GM21423 (cell line): ENCODE data around the gene ZNF485.
"Not testable (repeated sequence)": the region's sequence is repeated elsewhere in the genome, so short reads cannot be mapped to it uniquely, and the experiment has no call there.

ENCODE experiments used
- ATAC-seq: cut with Tn5 transposase; IDR thresholded peaks from one replicate; pipeline ENCODE4 v1.9.1; 2021; ENCODE audit warnings: mild to moderate bottlenecking, moderate library complexity; ENCODE audit not compliant: unreplicated experiment

Gene ZNF485

GRCh38 chr10:43601576-43601975 lies 4.7 kb upstream of the ZNF485 start:
- ATAC-seq = not testable (repeated sequence)

- ATAC-seq = no peak
Measured at GRCh38 chr10:43605850-43606322, 352 bp upstream of the ZNF485 start.

GRCh38 chr10:43607199-43607573 lies 948 bp downstream of the ZNF485 start:
- no peak for ATAC-seq

DNA sequence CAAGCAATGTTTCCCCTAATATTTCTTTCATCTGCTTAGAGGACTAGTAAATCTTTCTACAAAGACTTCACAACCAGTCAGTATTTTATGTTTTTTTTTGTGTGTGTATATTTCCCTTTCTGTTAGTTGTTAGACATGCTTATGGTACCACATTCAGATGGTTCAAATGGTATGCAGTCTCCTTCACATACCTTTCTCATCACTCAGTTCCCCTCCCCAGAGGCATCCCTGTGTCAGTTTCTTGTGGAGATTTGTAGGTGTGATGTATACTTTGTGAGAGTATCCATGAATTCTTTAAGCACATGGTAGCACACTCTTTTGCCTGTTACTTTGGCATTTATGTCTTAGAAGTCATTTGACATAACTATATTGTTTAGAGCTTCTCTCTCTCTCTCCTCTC lies 4.4 kb downstream of the ZNF485 start:
- no peak for ATAC-seq

DNA sequence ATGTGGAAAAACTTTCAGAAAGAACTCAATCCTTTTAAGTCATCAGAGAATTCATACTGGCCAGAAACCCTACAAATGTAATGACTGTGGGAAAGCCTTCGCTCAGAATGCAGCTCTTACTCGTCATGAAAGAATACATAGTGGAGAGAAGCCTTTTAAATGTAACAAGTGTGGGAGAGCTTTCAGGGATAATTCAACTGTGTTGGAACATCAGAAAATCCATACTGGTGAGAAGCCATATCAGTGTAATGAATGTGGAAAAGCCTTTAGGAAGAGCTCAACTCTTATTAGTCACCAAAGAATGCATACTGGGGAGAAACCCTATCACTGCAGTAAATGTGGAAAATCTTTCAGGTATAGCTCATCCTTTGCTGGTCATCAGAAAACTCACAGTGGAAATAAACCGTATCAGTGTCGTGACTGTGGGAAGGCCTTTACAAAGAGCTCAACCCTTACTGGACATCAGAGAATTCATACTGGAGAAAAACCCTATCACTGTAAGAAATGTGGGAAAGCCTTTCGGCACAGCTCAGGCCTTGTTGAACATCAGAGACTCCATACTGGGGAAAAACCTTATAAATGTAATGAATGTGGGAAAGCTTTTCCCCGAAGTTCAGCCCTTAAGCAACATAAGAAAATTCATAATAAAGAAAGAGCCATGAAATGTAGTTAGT lies 10.6 kb downstream of the ZNF485 start:
- ATAC-seq = no peak

- no peak for ATAC-seq
Measured at GRCh38 chr10:43619368-43619767, 13.1 kb downstream of the ZNF485 start.

DNA sequence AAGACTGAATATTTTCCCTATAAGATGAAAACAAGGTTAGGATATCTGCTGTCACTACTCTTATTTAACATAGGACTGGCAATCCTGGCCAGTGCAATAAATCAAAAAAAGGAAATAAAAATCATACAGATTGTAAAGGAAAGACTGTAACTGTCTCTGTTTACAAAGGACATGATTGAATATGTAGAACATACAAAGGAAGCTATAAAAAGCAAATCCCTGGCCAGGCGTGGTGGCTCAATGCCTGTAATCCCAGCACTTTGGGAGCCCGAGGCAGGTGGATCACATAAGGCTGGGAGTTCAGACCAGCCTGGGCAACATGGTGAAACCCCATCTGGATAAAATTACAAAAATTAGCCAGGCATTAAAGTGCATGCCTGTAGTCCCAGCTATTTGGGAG lies 15.8 kb downstream of the ZNF485 start:
- no peak for ATAC-seq

- ATAC-seq = no peak
Measured at GRCh38 chr10:43623351-43623750, 17.1 kb downstream of the ZNF485 start.

DNA sequence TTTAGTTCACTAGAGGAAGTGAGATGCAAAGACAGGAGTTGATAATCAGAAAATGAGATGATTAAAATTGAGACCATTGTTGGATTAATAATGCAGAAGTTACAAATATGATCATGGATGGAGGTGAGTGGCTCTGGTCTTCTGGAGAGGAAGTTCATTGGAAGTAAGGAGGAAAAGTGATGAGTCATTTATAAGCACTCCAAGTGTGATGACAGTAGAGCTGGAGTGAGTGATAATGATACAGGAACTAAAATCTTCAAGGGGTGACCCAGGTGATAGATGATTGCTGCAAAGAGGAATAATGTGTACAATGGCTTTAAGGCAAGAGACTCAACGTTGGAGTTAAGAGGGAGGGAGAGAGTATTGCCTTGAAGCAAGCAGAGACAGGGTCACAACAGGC lies 21.7 kb downstream of the ZNF485 start:
- no peak for ATAC-seq

- no peak for ATAC-seq
Measured at GRCh38 chr10:43628956-43629355, 22.7 kb downstream of the ZNF485 start.

DNA sequence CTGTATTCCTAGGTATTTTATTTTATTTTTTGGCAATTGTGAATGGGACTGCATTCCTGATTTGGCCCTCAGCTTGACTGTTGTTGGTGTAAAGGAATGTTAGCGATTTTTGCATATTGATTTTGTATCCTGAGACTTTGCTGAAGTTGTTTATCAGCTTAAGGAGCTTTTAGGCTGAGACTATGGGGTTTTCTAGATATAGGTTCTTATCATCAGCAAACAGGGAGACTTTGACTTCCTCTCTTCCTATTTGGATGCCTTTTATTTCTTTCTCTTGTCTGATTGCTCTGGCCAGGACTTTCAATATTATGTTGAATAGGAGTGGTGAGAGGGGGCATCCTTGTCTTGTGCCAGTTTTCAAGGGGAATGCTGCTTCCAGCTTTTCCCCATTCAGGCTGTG lies 29.6 kb downstream of the ZNF485 start:
- ATAC-seq = not testable (repeated sequence)

DNA sequence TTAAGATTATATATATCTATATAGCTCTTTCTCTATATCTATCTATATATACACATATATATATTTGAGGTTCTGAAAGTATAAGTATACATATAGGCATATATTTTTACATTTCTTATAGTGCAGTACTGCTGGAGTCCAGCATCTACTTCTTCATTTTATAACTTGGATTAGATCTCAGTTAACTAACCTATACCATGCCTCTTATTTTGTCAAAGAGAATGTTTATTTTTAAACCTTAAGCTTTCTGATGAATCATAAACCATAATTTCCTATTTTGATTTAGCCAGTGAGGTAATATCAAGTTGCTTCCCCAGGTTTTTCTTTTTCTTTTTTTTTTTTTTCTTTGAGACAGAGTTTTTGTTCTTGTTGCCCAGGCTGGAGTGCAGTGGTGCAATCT lies 34.4 kb downstream of the ZNF485 start:
- no peak for ATAC-seq

GRCh38 chr10:43644252-43644651 lies 38.0 kb downstream of the ZNF485 start:
- ATAC-seq = no peak

GRCh38 chr10:43645866-43646265 lies 39.6 kb downstream of the ZNF485 start:
- ATAC-seq = no peak

DNA sequence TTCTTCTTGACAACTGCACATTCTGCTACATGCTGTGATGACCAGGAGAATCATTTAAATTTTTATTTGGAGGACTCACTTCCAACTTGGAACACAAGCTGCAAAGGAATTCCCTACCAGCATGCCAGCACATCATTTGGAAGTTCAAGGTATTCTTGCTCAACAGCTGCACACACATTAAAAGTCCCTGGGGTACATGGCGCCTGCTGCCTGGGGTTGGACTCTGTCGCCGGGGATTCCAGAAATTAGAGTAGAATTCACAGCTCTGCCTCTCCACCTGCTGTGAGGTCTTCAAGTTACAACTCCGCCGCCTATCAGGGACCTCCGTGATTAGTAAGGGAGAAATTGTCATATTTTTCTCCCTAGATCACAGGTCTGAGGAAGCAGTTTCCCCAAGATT lies 41.3 kb downstream of the ZNF485 start:
- no peak for ATAC-seq

DNA sequence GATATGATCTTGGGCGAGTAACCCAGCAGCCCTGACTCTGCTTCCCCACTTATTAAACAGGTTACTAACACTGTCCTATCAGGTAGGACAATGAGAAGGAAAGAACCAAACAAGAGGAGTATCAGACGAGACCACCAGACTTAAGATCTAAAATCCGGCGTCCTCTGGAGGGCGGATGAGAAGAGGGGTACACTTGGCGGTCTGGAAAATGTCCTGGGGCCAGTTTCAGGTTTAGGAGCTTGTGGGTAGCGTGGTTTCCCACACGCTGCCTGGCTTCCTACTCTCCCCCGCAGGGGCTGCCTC lies 41.8 kb downstream of the ZNF485 start:
- ATAC-seq = no peak

DNA sequence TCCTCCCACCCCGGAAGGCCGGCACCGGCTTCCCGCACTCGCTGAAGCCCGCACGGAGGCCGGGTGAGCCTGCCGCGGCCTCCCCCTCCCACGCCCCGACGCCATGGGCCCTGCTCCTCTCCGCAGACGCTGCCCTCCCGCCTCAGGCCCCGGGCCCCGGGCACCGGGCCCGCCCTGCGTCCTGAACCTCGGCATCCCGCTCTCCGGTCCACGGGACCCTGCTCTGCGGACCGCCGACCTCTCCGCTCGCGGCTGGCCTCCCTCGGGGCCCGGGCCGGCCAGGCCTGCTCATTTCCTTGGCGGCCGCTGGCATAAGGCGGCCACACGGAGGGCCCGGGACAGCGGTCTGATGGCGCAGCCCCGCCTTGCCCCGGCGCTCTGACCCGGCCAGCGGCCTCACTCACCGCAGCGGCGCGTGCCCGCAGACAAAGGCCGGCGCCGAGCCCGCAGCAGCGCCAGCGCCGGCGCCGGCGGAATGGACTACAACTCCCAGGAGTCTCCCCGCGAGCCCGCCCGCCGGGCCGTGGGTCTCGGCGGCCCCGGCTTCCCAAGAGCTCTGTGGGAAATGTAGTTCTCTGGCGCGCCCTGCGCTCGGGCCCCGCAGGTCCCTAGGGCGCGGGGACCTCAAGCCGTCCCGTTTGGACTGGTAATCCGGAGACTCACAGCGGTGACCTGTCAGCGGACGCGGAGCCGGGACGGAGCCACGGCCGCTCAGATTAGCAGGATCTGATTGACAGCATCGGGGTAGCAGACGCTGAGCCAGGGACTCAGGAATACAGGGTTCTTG lies 42.4 kb downstream of the ZNF485 start, which contains the start of gene ZNF32:
ZNF32 (minus strand) TSS at position 484 of the 787 bp plus-strand sequence. CDS start 2,748 bp downstream, outside the sequence.
- peak; percentile 100 for ATAC-seq

- no peak for ATAC-seq
Measured at GRCh38 chr10:43649185-43649523, 42.9 kb downstream of the ZNF485 start.

GRCh38 chr10:43653746-43654145 lies 47.5 kb downstream of the ZNF485 start:
- no peak for ATAC-seq

- ATAC-seq = no peak
Measured at GRCh38 chr10:43655311-43655710, 49.1 kb downstream of the ZNF485 start.

DNA sequence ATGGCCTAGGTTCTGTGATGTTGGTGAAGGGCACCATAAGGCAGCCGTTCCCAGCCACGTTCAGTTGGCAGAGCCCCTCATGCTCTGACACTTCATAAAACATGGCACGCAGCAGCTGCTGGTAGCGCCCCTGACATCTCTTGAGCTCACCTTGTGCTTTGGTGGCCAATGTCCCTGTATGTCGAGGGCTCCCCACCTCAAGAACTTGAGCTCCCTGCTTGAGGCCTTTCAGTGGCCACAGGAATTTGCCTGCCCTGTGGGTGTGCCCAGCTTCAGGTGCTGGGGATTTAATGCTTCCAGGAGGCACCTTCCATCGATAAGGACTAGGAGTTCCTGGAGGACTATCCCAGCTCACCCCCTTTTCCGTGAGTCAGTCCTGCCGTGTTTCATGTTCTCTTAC lies 52.0 kb downstream of the ZNF485 start:
- ATAC-seq = no peak

GRCh38 chr10:43665054-43665453 lies 58.8 kb downstream of the ZNF485 start:
- no peak for ATAC-seq

- no peak for ATAC-seq
Measured at GRCh38 chr10:43666552-43666951, 60.3 kb downstream of the ZNF485 start.
